ENCODE measurements around the gene AGBL1.

Gene AGBL1

DNA sequence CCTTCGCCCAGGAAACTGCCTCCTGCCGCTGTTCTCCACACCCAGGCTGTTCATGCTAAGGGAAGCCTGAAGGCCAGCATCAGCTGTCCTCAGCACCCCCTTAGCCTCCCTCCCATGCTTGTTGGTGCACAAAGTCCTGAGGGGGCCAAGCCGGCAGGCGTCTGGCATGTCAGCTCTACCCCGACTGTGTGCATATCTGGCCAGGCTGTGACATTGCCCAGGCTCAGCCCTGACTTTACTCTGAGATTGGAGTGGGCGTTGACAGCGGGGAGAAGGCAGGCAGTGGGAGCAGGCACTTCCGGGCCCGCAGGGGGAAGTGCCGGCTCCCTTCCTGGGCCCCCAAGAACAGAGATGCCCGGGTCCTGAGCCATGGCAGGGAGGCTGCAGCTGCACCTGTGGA lies 492.2 kb downstream of the AGBL1 start (continued):
- no peak for TF ChIP-seq ZNF660 (tag by site-specific recombination; IDR thresholded peaks at IDR 0.05)

GRCh38 chr15:86572368-86572841 lies 492.7 kb downstream of the AGBL1 start:
- POLR2A ChIA-PET: no interaction called here
- no peak overlapping the region for H3K4me3 ChIP-seq (ENCODE audit: low read depth, low read length)

GRCh38 chr15:86573476-86573875 lies 493.8 kb downstream of the AGBL1 start:
- ChIA-PET POLR2A (no interaction called here), CTCF (interaction anchor here (0.6 kb wide), 1 partner anchor 719 kb away, joined by 4 read pairs; no protein-coding TSS in a partner anchor)
- Histone ChIP-seq H3K27ac (ENCODE audit: extremely low read depth, low read depth, low read length) (no peak overlapping the region), H3K4me3 (ENCODE audit: low read depth, low read length) (no peak overlapping the region), H3K36me3 (ENCODE audit: control insufficient read depth in 2 of 2, insufficient read depth in 1 of 2, low read length in 2 of 2) (no peaks in the 10 kb centered on the region), H3K9me3 (ENCODE audit: control insufficient read depth, insufficient read depth, low read depth, low read length) (no peaks in the 10 kb centered on the region), H3K4me1 (ENCODE audit: control insufficient read depth, insufficient read depth, low read length) (no peaks in the 10 kb centered on the region)
- TF ChIP-seq ZNF239 (tag by site-specific recombination; IDR thresholded peaks at IDR 0.05) (no peak), ZNF658 (tag by site-specific recombination; IDR thresholded peaks at IDR 0.05) (no peak), ZNF548 (tag by site-specific recombination; IDR thresholded peaks at IDR 0.05) (no peak), IKZF3 (tag by site-specific recombination; IDR thresholded peaks at IDR 0.05) (no peak), ZNF394 (tag by site-specific recombination; IDR thresholded peaks at IDR 0.05; ENCODE audit: borderline replicate concordance) (no peak), ZNF311 (tag by site-specific recombination; IDR thresholded peaks at IDR 0.05; ENCODE audit: borderline replicate concordance) (no peak), GLIS1 (tag by site-specific recombination; IDR thresholded peaks at IDR 0.05) (no peak)
- TF ChIP-seq, protein P1, sequence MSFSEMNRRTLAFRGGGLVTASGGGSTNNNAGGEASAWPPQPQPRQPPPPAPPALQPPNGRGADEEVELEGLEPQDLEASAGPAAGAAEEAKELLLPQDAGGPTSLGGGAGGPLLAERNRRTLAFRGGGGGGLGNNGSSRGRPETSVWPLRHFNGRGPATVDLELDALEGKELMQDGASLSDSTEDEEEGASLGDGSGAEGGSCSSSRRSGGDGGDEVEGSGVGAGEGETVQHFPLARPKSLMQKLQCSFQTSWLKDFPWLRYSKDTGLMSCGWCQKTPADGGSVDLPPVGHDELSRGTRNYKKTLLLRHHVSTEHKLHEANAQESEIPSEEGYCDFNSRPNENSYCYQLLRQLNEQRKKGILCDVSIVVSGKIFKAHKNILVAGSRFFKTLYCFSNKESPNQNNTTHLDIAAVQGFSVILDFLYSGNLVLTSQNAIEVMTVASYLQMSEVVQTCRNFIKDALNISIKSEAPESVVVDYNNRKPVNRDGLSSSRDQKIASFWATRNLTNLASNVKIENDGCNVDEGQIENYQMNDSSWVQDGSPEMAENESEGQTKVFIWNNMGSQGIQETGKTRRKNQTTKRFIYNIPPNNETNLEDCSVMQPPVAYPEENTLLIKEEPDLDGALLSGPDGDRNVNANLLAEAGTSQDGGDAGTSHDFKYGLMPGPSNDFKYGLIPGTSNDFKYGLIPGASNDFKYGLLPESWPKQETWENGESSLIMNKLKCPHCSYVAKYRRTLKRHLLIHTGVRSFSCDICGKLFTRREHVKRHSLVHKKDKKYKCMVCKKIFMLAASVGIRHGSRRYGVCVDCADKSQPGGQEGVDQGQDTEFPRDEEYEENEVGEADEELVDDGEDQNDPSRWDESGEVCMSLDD (tag by site-specific recombination; IDR thresholded peaks at IDR 0.05): no peak

More at GRCh38 chr15:86572368-86572841, 492.7 kb downstream of the AGBL1 start:
- CTCF ChIA-PET: no interaction called here
- Histone ChIP-seq H3K36me3 (ENCODE audit: control insufficient read depth in 2 of 2, insufficient read depth in 1 of 2, low read length in 2 of 2) (no peaks in the 10 kb centered on the region), H3K4me1 (ENCODE audit: control insufficient read depth, insufficient read depth, low read length) (no peaks in the 10 kb centered on the region), H3K27ac (ENCODE audit: extremely low read depth, low read depth, low read length) (no peak overlapping the region), H3K9me3 (ENCODE audit: control insufficient read depth, insufficient read depth, low read depth, low read length) (no peaks in the 10 kb centered on the region)
- TF ChIP-seq BCL11A (tag by site-specific recombination; IDR thresholded peaks at IDR 0.05; ENCODE audit: low read depth) (no peak), ZNF558 (tag by site-specific recombination; IDR thresholded peaks at IDR 0.05) (no peak), ZFP3 (tag by site-specific recombination; IDR thresholded peaks at IDR 0.05; ENCODE audit: low read depth) (no peak), ZNF654 (tag by site-specific recombination; IDR thresholded peaks at IDR 0.05; ENCODE audit: low read depth) (no peak), ZNF514 (tag by site-specific recombination; IDR thresholded peaks at IDR 0.05) (no peak), ZBTB17 (tag by site-specific recombination; IDR thresholded peaks at IDR 0.05) (no peak), ZNF571 (tag by site-specific recombination; IDR thresholded peaks at IDR 0.05) (no peak), REPIN1 (tag by site-specific recombination; IDR thresholded peaks at IDR 0.05; ENCODE audit: low read depth) (no peak)
- TF ChIP-seq, protein P2, sequence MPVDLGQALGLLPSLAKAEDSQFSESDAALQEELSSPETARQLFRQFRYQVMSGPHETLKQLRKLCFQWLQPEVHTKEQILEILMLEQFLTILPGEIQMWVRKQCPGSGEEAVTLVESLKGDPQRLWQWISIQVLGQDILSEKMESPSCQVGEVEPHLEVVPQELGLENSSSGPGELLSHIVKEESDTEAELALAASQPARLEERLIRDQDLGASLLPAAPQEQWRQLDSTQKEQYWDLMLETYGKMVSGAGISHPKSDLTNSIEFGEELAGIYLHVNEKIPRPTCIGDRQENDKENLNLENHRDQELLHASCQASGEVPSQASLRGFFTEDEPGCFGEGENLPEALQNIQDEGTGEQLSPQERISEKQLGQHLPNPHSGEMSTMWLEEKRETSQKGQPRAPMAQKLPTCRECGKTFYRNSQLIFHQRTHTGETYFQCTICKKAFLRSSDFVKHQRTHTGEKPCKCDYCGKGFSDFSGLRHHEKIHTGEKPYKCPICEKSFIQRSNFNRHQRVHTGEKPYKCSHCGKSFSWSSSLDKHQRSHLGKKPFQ (tag by site-specific recombination; IDR thresholded peaks at IDR 0.05): no peak
